Stimulated activated memory B cell treated with anti-CD40 and anti-IgM and Interleukin-4, amounts not matched to agents 10 μg/mL and 1 μg/mL and 100 μg/mL, for 72 hours (primary cell): Measurements from ENCODE around the gene SEMA3A.

Source experiments
- ATAC-seq: fragments of 150-1000 bp; cut with Tn5 transposase; 2 replicates; pipeline ENCODE4 v1.10.0; 2021
- H3K27ac Mint-ChIP-seq: one replicate; pipeline ENCODE4 v1.8.0; 2022; ENCODE audit warnings: mild to moderate bottlenecking, mixed read lengths
- H3K27me3 Mint-ChIP-seq: one replicate; pipeline ENCODE4 v1.8.0; 2022; ENCODE audit warnings: mixed read lengths
- H3K36me3 Mint-ChIP-seq: one replicate; pipeline ENCODE4 v1.8.0; 2022; ENCODE audit warnings: mixed read lengths
- H3K4me1 Mint-ChIP-seq: one replicate; pipeline ENCODE4 v1.8.0; 2022; ENCODE audit warnings: mixed read lengths
- H3K4me3 Mint-ChIP-seq: one replicate; pipeline ENCODE4 v1.8.0; 2022; ENCODE audit warnings: mild to moderate bottlenecking, moderate library complexity, mixed read lengths
- H3K9me3 Mint-ChIP-seq: one replicate; pipeline ENCODE4 v1.8.0; 2022; ENCODE audit warnings: mixed read lengths

SEMA3A gene

GRCh38 chr7:84149573-84149972 lies 45.0 kb downstream of the SEMA3A start:
- H3K4me1 Mint-ChIP-seq: no peaks in the 10 kb centered on the region
- no peaks in the 10 kb centered on the region for H3K36me3 Mint-ChIP-seq
- no peak overlapping the region for H3K4me3 Mint-ChIP-seq
- ATAC-seq: no peak
- H3K27ac Mint-ChIP-seq: no peak overlapping the region
- H3K27me3 Mint-ChIP-seq: no peaks in the 10 kb centered on the region
- H3K9me3 Mint-ChIP-seq: no peaks in the 10 kb centered on the region

- ATAC-seq: no peak
- H3K4me3 Mint-ChIP-seq: no peak overlapping the region
- no peaks in the 10 kb centered on the region for H3K36me3 Mint-ChIP-seq
- peaks cover 8% of the 10 kb centered on the region for H3K9me3 Mint-ChIP-seq
- no peaks in the 10 kb centered on the region for H3K4me1 Mint-ChIP-seq
- H3K27me3 Mint-ChIP-seq: no peaks in the 10 kb centered on the region
- H3K27ac Mint-ChIP-seq: no peak overlapping the region
These were observed 48.7 kb downstream of the SEMA3A start for GRCh38 chr7:84145892-84146291.

GRCh38 chr7:84144935-84145334 lies 49.7 kb downstream of the SEMA3A start:
- Mint-ChIP-seq H3K4me3 (no peak overlapping the region), H3K36me3 (no peaks in the 10 kb centered on the region), H3K9me3 (peaks cover 8% of the 10 kb centered on the region), H3K27me3 (no peaks in the 10 kb centered on the region), H3K4me1 (no peaks in the 10 kb centered on the region), H3K27ac (no peak overlapping the region)
- no peak for ATAC-seq

- no peak overlapping the region for H3K4me3 Mint-ChIP-seq
- no peaks in the 10 kb centered on the region for H3K4me1 Mint-ChIP-seq
- no peak for ATAC-seq
- no peaks in the 10 kb centered on the region for H3K36me3 Mint-ChIP-seq
- H3K9me3 Mint-ChIP-seq: peaks cover 8% of the 10 kb centered on the region
- H3K27ac Mint-ChIP-seq: no peak overlapping the region
- no peaks in the 10 kb centered on the region for H3K27me3 Mint-ChIP-seq
These were observed 50.1 kb downstream of the SEMA3A start for GRCh38 chr7:84144480-84144879.

- Mint-ChIP-seq H3K9me3 (peaks cover 8% of the 10 kb centered on the region), H3K36me3 (no peaks in the 10 kb centered on the region)
- no peak for ATAC-seq
These were observed 51.9 kb downstream of the SEMA3A start for GRCh38 chr7:84142726-84143125.

GRCh38 chr7:84139986-84140729 lies 54.4 kb downstream of the SEMA3A start:
- Mint-ChIP-seq H3K9me3 (peaks cover 8% of the 10 kb centered on the region), H3K36me3 (no peaks in the 10 kb centered on the region), H3K27ac (no peak overlapping the region), H3K27me3 (no peaks in the 10 kb centered on the region), H3K4me3 (no peak overlapping the region), H3K4me1 (no peaks in the 10 kb centered on the region)
- ATAC-seq: no peak

More at GRCh38 chr7:84142726-84143125, 51.9 kb downstream of the SEMA3A start:
- Mint-ChIP-seq H3K4me3 (no peak overlapping the region), H3K27ac (no peak overlapping the region), H3K4me1 (no peaks in the 10 kb centered on the region), H3K27me3 (no peaks in the 10 kb centered on the region)

- H3K36me3 Mint-ChIP-seq: no peaks in the 10 kb centered on the region
- no peaks in the 10 kb centered on the region for H3K27me3 Mint-ChIP-seq
- peaks cover 8% of the 10 kb centered on the region for H3K9me3 Mint-ChIP-seq
- no peak overlapping the region for H3K27ac Mint-ChIP-seq
- no peak for ATAC-seq
- no peak overlapping the region for H3K4me3 Mint-ChIP-seq
- no peaks in the 10 kb centered on the region for H3K4me1 Mint-ChIP-seq
These were observed 56.2 kb downstream of the SEMA3A start for GRCh38 chr7:84138411-84138810.

- H3K9me3 Mint-ChIP-seq: peaks cover 5% of the 10 kb centered on the region
- ATAC-seq: no peak
- H3K27ac Mint-ChIP-seq: no peak overlapping the region
- H3K4me3 Mint-ChIP-seq: no peak overlapping the region
- no peaks in the 10 kb centered on the region for H3K27me3 Mint-ChIP-seq
- H3K4me1 Mint-ChIP-seq: no peaks in the 10 kb centered on the region
- no peaks in the 10 kb centered on the region for H3K36me3 Mint-ChIP-seq
These were observed 56.8 kb downstream of the SEMA3A start for GRCh38 chr7:84137812-84138211.

GRCh38 chr7:84136809-84137208 lies 57.8 kb downstream of the SEMA3A start:
- Mint-ChIP-seq H3K36me3 (no peaks in the 10 kb centered on the region), H3K27ac (no peak overlapping the region), H3K27me3 (no peaks in the 10 kb centered on the region), H3K4me3 (no peak overlapping the region), H3K4me1 (no peaks in the 10 kb centered on the region), H3K9me3 (peaks cover 5% of the 10 kb centered on the region)
- ATAC-seq: no peak

GRCh38 chr7:84136336-84136735 lies 58.3 kb downstream of the SEMA3A start:
- no peak for ATAC-seq
- no peaks in the 10 kb centered on the region for H3K36me3 Mint-ChIP-seq
- H3K9me3 Mint-ChIP-seq: peaks cover 3% of the 10 kb centered on the region
- no peak overlapping the region for H3K27ac Mint-ChIP-seq
- no peaks in the 10 kb centered on the region for H3K27me3 Mint-ChIP-seq
- H3K4me1 Mint-ChIP-seq: no peaks in the 10 kb centered on the region
- no peak overlapping the region for H3K4me3 Mint-ChIP-seq

GRCh38 chr7:84134169-84134568 lies 60.4 kb downstream of the SEMA3A start:
- peaks cover 2% of the 10 kb centered on the region for H3K9me3 Mint-ChIP-seq
- H3K4me1 Mint-ChIP-seq: no peaks in the 10 kb centered on the region
- no peak overlapping the region for H3K27ac Mint-ChIP-seq
- H3K36me3 Mint-ChIP-seq: no peaks in the 10 kb centered on the region
- H3K27me3 Mint-ChIP-seq: no peaks in the 10 kb centered on the region
- no peak overlapping the region for H3K4me3 Mint-ChIP-seq
- ATAC-seq: no peak

- no peak overlapping the region for H3K27ac Mint-ChIP-seq
- H3K9me3 Mint-ChIP-seq: peaks cover 3% of the 10 kb centered on the region
- H3K27me3 Mint-ChIP-seq: no peaks in the 10 kb centered on the region
- ATAC-seq: no peak
- no peaks in the 10 kb centered on the region for H3K36me3 Mint-ChIP-seq
- no peaks in the 10 kb centered on the region for H3K4me1 Mint-ChIP-seq
- H3K4me3 Mint-ChIP-seq: no peak overlapping the region
These were observed 68.9 kb downstream of the SEMA3A start for GRCh38 chr7:84125654-84126053.

- ATAC-seq: no peak
- Mint-ChIP-seq H3K27me3 (no peaks in the 10 kb centered on the region), H3K27ac (no peak overlapping the region), H3K4me1 (no peaks in the 10 kb centered on the region), H3K4me3 (no peak overlapping the region), H3K36me3 (no peaks in the 10 kb centered on the region), H3K9me3 (no peaks in the 10 kb centered on the region)
These were observed 70.5 kb downstream of the SEMA3A start for GRCh38 chr7:84123965-84124547.

- H3K4me1 Mint-ChIP-seq: no peaks in the 10 kb centered on the region
- ATAC-seq: no peak
- H3K27me3 Mint-ChIP-seq: no peaks in the 10 kb centered on the region
These were observed 71.8 kb downstream of the SEMA3A start for GRCh38 chr7:84122582-84123360.

GRCh38 chr7:84117304-84117703 lies 77.3 kb downstream of the SEMA3A start:
- Mint-ChIP-seq H3K4me1 (no peaks in the 10 kb centered on the region), H3K4me3 (no peak overlapping the region), H3K9me3 (no peaks in the 10 kb centered on the region), H3K27me3 (no peaks in the 10 kb centered on the region), H3K36me3 (no peaks in the 10 kb centered on the region), H3K27ac (no peak overlapping the region)
- no peak for ATAC-seq

More at GRCh38 chr7:84122582-84123360, 71.8 kb downstream of the SEMA3A start:
- Mint-ChIP-seq H3K4me3 (no peak overlapping the region), H3K27ac (no peak overlapping the region), H3K36me3 (no peaks in the 10 kb centered on the region), H3K9me3 (no peaks in the 10 kb centered on the region)
